Myocyte (in vitro differentiated cells): Measurements from ENCODE around the gene ZDHHC8. TPM values are rescaled to one million over a fixed set of nuclear protein-coding genes. Genes with fewer than 3 reads are reported as not detected.
A peak's percentile ranks its signal among the peaks of the same experiment; 100 is the strongest.

Experiments used
- DNase-seq: peaks from one replicate; pipeline ENCODE4 v3.0.0-alpha.2; 2012; ENCODE audit warnings: low read depth
- total RNA-seq: library from RNA; depleted of rRNA; stranded (reverse); fragments of >200 nt; gene quantifications from 2 replicates; pipeline ENCODE4 v1.2.3, GENCODE V29; 2014

ZDHHC8 gene
- total RNA-seq, 1 donor from 2014 or later, result 15.6 TPM

DNA sequence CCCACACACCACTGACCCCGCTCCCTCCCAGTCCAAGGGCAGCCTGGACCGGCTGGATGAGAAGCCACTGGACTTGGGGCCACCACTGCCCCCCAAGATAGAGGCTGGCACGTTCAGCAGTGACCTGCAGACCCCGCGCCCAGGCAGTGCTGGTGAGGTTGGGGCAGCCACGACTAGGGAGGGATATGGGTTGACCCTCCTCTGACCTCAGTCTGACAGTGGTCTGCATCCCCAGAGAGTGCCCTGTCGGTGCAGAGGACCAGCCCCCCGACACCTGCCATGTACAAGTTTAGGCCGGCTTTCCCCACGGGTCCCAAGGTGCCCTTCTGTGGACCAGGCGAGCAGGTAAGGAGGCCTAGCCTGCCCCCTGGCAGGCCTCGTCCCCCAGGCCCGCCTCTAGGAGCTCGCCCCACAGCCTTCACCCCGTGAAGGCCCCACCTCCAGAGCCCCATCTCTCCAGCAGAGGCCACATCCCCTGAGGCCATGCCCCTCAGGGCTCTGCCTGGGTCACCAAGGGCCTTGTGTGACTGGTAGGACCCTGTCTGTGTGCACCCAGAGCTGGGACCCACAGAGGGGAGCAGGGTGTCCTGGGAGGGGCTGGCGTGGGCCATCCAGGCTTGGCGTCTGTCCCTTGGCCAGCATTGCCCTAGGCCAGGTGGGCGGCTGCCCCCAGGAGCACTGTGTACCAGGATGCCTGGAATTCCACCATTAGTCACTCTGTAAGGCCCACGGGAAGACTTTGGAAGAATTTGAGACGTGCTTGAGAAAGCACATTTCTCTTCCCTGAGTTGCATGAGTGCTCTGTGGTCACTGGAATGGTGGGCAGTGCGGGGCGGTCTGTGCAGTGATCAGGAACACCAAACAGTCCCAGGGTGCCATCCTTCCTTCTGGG lies 9.8 kb downstream of the ZDHHC8 start:
- peak; percentile 61 for DNase-seq

DNA sequence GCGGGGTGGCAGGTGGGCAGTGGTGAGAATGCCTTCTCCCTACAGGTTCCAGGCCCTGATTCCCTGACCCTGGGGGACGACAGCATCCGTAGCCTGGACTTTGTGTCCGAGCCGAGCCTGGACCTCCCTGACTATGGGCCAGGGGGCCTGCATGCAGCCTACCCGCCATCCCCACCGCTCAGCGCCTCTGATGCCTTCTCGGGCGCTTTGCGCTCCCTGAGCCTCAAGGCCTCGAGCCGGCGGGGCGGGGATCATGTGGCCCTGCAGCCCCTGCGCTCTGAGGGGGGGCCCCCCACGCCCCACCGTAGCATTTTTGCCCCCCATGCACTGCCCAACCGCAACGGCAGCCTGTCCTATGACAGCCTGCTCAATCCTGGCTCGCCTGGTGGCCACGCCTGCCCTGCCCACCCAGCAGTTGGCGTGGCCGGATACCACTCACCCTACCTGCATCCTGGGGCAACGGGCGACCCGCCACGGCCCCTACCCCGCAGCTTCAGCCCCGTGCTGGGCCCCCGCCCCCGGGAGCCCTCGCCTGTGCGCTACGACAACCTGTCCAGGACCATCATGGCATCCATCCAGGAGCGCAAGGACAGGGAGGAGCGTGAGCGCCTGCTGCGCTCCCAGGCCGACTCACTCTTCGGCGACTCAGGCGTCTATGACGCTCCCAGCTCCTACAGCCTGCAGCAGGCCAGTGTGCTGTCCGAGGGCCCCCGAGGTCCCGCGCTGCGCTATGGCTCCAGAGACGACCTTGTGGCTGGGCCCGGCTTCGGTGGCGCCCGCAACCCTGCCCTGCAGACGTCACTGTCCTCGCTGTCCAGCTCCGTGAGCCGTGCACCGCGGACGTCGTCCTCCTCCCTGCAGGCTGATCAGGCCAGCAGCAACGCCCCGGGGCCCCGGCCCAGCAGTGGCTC lies 11.4 kb downstream of the ZDHHC8 start:
- DNase-seq, result no peak

DNA sequence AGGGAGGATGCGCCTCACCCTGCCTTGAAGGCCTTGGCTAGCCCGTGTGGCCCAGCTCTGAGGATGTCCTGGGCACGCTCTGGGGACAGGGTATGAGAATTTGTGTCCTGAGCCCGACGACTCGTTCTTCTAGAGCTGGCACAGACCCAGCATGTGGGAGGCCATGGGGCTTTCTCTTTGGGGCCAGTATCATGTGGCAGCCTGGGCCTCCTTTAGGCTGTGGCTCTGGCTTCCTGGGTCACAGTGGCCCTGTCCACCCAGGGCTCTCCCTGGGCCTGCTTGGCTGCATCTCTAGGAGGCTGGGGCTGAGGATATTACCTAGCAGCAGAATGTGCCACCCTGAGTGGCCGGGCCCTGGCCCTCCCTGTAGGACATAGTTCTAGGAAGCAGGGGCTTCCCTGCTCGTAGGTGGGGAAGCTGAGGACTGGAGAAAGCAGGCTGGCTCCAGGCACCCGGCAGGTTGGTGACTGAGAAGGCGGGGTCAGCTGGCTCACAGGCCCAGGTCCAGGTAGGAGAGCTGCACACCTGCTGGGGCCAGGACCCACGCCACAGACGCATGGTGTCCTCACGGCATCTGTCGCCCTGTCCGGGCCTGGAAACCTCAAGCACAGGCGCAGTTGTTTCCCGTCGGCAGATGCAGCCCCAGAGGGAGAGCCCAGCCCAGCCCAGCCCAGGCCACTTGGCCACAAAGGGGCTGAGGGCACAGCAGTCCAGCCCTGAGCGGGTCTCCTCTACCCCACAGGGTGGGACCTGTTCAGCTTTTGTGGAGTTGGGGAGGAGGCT lies 12.5 kb downstream of the ZDHHC8 start:
- DNase-seq, result peak; percentile 62

DNA sequence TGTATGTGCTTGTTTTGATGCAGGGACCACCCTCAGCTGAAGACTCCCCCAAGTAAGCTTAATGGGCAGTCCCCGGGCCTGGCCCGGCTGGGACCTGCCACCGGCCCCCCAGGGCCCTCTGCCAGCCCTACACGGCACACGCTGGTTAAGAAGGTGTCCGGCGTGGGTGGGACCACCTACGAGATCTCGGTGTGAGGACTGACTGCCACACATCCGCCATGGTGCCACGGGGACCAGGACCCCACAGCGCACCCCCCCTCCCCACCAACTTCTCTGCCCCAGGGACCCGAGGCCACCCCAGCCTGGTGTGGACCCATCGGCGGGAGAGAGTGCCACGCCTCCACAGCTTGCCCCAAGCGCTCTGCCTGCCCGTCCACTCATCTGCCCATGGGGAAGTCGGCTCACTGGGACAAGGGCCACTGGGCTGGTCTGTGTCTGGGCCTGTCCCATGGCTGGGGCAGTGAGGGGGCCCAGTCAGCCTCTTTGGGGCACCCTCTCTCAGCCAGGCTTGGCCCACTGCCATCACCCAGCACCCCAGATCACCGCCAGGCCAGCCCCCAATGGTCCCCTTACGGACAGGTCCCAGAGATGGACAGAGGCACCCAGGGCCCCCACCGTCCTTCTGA lies 13.7 kb downstream of the ZDHHC8 start:
- DNase-seq, result no peak

DNA sequence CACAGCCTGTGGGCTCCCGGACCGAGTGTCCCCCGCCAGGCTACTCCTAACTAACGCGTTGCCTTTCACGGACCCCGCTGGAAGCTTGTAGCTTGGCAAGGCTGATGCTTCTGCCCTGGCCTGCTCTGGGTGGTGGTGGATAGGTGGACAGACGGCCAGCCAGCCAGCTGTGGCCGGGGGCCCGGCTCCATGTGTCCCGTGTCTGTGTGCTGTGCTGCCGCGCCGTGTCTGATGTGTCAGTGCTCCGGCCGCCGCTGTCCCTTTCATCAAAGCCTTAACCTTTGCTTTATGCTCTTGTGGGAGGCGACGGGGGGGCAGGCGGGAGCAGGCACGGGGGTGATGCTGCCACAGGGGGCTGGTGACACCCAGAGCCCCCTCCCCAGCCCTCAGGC lies 14.2 kb downstream of the ZDHHC8 start:
- no peak for DNase-seq

DNA sequence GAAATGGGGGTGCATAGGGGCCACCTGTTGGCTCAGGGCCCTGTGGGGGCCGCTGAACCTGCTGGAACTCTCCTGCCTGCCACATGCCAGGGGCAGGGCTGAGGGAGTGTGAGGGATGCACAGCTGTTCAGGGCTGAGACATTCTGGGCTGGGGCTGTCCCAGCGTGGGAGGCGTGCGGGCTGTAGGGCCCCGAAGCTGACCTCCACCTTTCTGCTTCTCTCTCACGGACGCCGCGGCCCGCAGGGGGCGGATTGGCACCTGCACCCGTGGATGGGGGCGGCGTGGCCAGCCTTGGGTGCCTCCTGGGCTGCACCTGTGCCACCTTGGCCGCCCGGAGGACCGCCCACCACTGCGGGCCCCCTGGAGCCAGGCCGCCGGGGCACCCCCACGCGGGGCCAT lies 15.2 kb downstream of the ZDHHC8 start:
- peak; percentile 57 for DNase-seq

DNA sequence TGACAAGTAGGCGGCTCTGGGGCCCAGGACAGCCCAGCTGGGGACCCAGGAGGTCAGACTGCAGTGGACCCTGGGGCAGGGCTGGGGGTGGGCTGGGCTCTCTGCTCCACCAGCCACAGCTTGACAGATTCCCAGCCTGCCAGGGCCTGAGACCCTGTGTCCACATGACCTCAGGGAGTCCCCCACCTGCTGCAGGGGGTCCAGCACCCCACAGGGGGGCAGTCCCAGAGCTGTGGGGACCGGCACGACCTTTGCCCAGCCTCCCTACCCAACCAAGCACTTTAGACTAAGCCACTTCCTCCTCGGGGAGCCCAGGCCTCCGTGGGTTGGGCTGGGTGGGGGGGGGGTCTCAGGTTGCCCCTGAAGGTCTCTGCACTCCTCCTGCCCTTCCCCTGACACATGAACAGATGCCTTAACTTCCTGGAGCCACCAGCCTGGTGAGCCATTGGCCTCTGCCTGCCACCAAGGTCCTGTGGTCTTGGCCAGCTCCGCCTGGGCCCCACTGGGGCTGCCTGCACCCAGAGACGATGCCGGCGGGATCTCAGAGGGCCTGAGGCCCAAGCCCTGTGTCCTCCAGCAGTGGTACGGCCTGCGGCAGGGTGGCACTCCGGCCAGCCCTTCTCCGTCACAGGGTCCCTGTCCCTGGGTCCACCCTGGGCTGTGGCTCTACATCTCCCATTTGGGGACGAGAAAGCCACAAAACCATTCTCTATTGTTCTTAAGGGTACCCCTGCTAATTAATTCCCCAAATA lies 15.8 kb downstream of the ZDHHC8 start:
- DNase-seq, result no peak

DNA sequence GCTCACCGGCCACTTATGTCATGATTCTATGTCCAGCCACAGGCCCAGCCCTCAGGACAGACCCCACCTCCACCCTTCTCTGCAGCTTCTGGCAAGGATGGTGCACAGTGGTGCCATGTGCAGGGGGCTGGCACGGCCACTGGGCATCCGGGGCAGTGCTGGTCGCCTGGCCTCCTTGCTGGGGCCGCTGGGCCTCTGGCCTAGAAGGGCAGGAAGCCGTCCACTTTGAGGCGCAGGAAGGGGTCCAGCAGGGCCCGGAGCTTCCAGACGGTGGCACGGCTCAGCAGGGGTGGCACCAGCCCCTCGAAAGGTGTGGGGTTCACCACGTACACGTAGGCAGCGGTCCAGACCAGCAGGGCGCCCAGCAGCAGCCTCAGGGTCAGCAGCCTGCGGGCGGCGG lies 16.8 kb downstream of the ZDHHC8 start:
- DNase-seq, result no peak

DNA sequence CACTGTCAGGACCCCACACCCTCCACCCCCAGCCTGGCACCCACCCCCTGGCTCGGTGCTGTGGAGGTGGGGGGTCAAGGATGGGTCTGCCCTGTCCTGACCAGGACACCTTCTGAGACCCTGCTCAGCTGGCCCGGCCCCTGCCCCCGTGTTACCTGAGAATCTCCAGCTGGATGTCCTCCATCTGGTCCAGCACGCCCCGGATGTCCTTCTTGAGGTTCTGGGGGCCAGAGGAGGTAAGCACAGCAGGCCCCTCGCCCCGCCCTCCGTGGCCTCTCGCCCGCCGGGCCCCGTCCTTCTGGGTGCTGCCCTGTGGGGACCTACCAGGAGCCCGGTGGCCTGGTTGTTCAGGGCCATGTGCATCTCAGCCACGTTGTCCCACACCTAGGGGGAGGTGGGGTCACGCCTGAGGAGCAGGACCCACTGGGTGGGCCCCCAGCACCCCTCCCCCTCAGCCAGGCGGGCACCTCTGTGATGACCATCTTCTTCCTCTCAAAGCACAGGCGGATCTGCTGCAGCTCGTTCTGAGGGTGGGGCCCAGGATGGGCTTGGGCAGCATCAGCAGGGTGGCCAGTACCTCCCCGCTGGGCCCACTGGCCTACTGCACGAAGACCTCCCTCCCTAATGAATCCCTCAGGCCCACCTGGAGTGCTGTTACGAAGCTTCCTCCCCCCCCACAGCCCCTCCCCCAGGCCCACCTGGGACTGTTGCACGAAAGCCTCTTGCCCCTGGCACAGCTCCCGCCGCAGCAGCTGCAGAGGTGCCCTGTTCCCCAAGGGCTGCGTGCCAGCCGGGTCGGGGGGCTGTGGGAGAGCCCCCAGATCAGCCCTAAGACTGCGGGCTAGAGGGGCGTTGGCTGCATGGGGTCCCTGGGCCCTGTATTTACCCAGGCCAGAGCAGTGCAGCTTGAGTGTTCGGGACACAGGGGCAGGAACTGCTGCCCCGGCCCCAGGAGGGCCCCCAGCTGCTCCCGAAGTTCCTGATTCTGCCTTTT lies 17.9 kb downstream of the ZDHHC8 start:
- no peak for DNase-seq

DNA sequence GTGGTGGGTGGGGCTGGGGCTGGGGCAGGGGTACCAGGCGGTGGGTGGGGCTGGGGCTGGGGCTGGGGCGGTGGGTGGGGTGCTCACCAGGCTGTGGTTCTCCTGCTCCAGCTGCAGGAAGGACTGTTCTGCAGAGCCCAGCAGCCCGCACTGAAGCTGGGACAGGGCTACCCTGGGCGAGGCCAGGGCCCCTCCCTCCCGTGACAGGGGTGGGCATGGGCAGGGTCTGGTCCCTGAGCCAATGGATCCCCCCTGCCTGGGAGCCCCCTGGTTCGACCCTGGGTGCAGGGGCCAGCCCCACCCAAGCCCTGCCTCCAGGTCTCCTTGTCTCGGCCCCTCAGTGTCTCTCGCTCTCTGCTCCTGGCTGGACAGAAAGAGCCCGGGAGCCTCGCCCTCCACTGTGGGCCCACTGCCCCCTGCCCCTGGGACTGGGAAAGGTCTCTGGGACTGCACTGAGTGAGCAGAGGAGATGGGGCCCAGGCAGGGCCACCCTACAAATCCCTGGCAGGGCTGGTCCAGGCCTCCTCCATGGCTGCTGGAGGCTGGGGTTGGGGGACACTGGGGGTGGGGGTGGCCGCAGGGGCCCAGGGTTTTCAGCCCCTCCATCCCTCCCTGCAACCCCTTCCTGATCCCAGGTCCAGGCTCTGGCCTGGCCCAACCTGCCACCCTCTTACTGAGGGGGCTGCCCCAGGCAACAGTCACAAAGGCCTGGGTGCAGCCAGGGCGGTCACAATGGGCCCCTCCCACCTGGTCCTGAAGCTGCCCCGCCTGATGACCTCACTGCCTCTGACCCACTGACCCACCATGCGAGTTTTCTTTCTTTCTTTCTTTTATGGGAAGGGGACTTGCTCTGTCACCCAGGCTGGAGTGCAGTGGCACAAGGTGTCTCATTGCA lies 19.0 kb downstream of the ZDHHC8 start, which contains the start of gene CCDC188:
Gene CCDC188, minus strand, starts transcription at position 675 of the 895 bp plus-strand sequence. Its CDS starts 69 bp downstream, at position 606.
- DNase-seq, result no peak

DNA sequence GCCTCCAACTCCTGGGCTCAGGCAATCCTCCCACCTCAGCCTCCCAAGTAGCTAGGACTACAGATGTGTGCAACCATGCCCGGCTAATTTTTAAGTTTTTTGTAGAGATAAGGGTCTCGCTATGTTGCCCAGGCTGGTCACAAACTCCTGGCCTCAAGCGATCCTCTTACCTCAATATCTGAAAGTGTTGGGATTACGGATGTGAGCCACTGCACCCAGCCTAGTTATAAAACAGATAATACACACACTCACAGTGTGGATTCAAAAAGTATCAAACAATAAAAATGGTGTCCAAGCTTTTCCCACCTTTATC lies 19.6 kb downstream of the ZDHHC8 start:
- DNase-seq, result no peak

DNA sequence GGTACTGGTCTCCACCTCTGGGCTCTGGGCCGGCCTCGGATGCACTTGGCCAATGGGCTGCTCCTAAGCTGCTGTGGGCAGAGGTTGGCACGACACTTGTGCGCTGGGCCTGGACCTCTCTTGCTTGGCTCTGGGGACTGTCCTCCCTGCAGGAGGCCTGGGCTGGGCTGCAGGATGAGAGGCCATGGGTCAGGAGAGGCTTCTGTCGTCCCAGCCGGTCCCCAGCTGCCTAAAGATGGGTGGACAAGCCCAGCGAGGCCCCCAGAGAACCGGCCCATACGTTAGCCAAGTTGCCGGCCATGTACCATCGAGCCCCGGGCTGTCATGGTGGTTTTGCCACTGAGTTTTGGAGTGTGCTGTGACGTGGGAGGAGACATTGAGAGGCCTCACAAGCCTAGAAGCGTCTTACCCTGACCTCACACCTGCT lies 20.9 kb downstream of the ZDHHC8 start:
- DNase-seq, result no peak

DNA sequence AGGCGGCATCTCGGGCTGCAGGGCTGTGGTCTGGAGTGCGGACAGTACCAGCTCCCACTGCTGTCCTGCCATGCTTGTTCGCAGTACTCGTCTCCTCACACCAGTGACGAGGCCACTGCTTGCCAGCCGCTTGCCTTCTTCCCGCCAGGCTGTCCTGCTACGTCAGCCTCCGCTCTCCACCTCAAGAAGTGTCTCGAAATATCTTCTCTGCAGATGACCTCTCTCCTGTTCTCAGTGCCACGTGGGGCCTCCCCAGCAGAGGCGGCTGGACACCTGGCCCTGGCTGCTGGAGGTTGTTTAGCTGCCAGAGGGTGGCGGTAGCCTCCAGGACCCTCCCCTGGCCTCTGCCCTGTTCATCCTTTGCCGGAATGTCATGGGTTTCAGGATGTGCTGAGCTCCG lies 22.3 kb downstream of the ZDHHC8 start:
- no peak for DNase-seq

DNA sequence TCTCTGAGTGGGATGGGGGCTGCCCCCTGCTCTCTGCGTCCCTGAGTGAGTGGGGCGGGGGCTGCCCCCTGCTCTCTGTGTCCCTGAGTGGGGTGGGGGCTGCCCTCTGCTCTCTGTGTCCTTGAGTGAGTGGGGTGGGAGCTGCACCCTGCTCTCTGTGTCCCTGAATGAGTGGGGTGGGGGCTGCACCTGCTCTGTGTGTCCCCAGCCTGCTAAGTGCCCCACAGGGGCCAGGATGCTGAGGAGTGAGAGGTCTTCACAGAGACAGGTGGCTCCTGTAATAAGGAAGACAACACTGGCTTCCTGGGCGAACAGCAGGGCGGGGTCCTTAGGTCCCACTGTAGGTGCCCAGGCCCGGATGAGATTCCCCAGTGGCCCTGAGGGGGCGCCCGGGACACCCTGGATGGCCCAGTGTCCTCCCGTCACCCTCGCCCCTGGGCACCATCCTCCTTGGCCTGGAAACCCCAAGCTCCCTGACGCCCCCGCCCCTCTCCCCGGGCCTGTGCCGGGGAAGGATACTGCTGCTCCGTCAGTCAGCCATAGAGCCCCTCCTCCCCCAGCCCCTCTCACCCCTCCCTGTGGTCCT lies 23.1 kb downstream of the ZDHHC8 start:
- DNase-seq, result no peak

DNA sequence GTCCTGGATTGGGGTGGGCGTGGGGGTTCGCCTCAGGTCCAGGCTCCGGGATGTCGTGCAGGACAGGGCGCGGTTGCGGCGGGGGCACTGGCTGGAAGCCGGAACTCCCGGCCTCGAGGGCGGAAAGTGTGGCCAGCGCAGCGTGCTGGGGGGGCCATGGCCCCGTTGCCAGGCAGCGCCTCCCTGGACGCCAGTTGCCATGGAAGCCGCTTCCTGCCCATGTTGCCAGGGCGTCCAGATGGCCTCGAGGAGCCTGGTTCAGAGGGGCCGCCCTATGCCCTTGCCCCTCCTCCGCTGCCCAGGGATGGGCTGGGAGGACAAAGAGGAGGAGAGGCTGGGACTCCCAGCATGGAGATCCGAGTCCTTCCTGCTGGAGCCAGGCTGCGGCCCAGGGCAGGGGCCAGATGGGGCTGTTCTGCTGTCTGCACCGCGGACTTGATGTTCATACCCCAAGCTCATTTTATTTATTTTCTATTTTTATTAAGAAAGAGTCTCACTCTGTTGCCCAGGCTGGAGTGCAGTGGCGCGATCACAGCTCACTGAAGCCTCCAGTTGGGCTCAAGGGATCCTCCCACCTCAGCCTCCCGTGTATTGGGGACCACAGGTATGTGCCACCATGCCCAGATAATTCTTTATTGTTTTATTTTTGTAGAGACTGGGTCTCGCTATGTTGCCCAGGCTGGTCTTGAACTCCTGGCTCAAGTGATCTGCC lies 23.9 kb downstream of the ZDHHC8 start:
- peak; percentile 45 for DNase-seq

DNA sequence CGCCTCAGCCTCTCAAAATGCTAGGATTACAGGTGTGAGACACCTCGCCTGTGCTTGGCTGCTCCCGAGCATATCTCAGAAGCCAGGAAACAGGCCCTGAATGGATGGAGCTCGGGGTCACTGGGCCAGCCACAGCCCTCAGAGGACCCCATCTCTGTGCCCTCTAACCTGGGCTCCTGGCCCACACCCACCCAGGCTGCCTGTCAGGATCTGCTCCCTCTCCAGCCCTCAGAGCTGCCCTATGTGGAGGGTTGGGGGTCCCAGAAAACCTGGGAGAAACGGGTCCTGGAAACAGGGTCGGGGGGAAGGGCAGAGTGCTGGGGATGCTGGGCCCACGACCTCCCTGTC lies 24.4 kb downstream of the ZDHHC8 start:
- no peak for DNase-seq
